PC-3 (cell line): ENCODE data around the gene MPST. TPM values are rescaled to one million over a fixed set of nuclear protein-coding genes. Genes with fewer than 3 reads are reported as not detected.

Source experiments
- ATAC-seq: fragments of 200-7000 bp; cut with Tn5 transposase; 2 replicates; pipeline ENCODE4 v1.9.1; 2020; ENCODE audit warnings: mild to moderate bottlenecking, moderate library complexity
- BruUV-seq: library from RNA; stranded (reverse); fragments of 400-500 nt; replicated peaks from 2 replicates; lab custom pipeline; 2021; lab: Mats Ljungman, UMichigan
- CTCF ChIA-PET: fragments of 300-600 bp; sonication (Branson Sonifier 250); formaldehyde crosslinking; loops from one replicate; lab custom pipeline; 2022; ENCODE audit warnings: antibody characterized with exemption; lab: Charles Lee
- POLR2A ChIA-PET: fragments of 300-600 bp; sonication (Branson Sonifier 250); formaldehyde crosslinking; loops from one replicate; lab custom pipeline; 2022; ENCODE audit warnings: antibody characterized with exemption; ENCODE audit not compliant: unreplicated experiment; lab: Charles Lee
- DNase-seq: peaks from one replicate; pipeline ENCODE4 v3.0.0-alpha.2; 2015
- H2AFZ ChIP-seq: fragments of 300-600 bp; sonication (generic); 2 replicates; pipeline ENCODE4 v1.6.0; 2016; ENCODE audit warnings: antibody characterized with exemption, low read length
- H3F3A ChIP-seq: fragments of 300-600 bp; sonication (generic); one replicate; pipeline ENCODE4 v1.6.0; 2017; ENCODE audit warnings: antibody characterized with exemption, low read length, control low read depth, mild to moderate bottlenecking; ENCODE audit not compliant: unreplicated experiment
- H3K27ac ChIP-seq: fragments of 300-600 bp; sonication (generic); 2 replicates; pipeline ENCODE4 v1.5.1; 2016; ENCODE audit warnings: mild to moderate bottlenecking, low read length
- H3K27me3 ChIP-seq: fragments of 300-600 bp; sonication (generic); 2 replicates; pipeline ENCODE4 v1.6.1; 2016; ENCODE audit warnings: low read length, mixed read lengths
- H3K36me3 ChIP-seq: fragments of 300-600 bp; sonication (generic); 2 replicates; pipeline ENCODE4 v1.6.1; 2016; ENCODE audit warnings: low read depth, mixed run types, low read length, mixed read lengths
- H3K4me1 ChIP-seq: fragments of 300-600 bp; sonication (generic); 2 replicates; pipeline ENCODE4 v1.5.1; 2016; ENCODE audit warnings: low read length; ENCODE audit not compliant: insufficient read depth
- H3K4me2 ChIP-seq: fragments of 300-600 bp; sonication (generic); 2 replicates; pipeline ENCODE4 v1.6.0; 2016; ENCODE audit warnings: low read length
- H3K4me3 ChIP-seq: fragments of 300-600 bp; sonication (generic); 2 replicates; pipeline ENCODE4 v1.5.1; 2016; ENCODE audit warnings: mild to moderate bottlenecking, low read length, mixed read lengths
- H3K79me2 ChIP-seq: fragments of 300-600 bp; sonication (generic); 2 replicates; pipeline ENCODE4 v1.6.1; 2017; ENCODE audit warnings: low read length, mixed read lengths
- H3K9ac ChIP-seq: fragments of 300-600 bp; sonication (generic); 2 replicates; pipeline ENCODE4 v1.6.0; 2016; ENCODE audit warnings: mild to moderate bottlenecking, low read length
- H3K9me2 ChIP-seq: fragments of 300-600 bp; sonication (generic); replicated peaks from 2 replicates; pipeline ENCODE4 v1.6.1; 2016; ENCODE audit warnings: mixed run types, low read length, mixed read lengths
- H3K9me3 ChIP-seq: fragments of 300-600 bp; sonication (generic); 2 replicates; pipeline ENCODE4 v1.6.1; 2016; ENCODE audit warnings: low read length, mixed read lengths
- H4K20me1 ChIP-seq: fragments of 300-600 bp; sonication (generic); 2 replicates; pipeline ENCODE4 v1.6.1; 2016; ENCODE audit warnings: low read length, mixed read lengths
- EZH2 ChIP-seq: fragments of 300-600 bp; sonication (generic); IDR thresholded peaks from one replicate; pipeline ENCODE4 v1.6.1; 2017; ENCODE audit warnings: antibody characterized with exemption, mild to moderate bottlenecking, low read length; ENCODE audit not compliant: unreplicated experiment
- EZH2phosphoT487 ChIP-seq: fragments of 300-600 bp; sonication (generic); IDR thresholded peaks from 2 replicates; pipeline ENCODE4 v1.6.1; 2018; ENCODE audit warnings: mild to moderate bottlenecking, antibody characterized with exemption, low read length, borderline replicate concordance
- intact Hi-C: fragments of 100-400 bp; cut with micrococcal nuclease; formaldehyde crosslinking; loops from 2 replicates; pipeline ENCODE4 v1.9.0; 2023
- total RNA-seq: library from RNA; depleted of rRNA; stranded (reverse); fragments of >200 nt; gene quantifications from 2 replicates; pipeline ENCODE4 v1.2.3, GENCODE V29; 2014
- TF ChIP-seq, protein P1 (sequence below): fragments of 300-600 bp; sonication (generic); conservative IDR thresholded peaks from 2 replicates; pipeline ENCODE4 v1.5.1; 2017; ENCODE audit warnings: antibody characterized with exemption, low read depth, mild to moderate bottlenecking, low read length

MPST gene
- total RNA-seq, 1 experiment from 2014 or later: 97.0 TPM

DNA sequence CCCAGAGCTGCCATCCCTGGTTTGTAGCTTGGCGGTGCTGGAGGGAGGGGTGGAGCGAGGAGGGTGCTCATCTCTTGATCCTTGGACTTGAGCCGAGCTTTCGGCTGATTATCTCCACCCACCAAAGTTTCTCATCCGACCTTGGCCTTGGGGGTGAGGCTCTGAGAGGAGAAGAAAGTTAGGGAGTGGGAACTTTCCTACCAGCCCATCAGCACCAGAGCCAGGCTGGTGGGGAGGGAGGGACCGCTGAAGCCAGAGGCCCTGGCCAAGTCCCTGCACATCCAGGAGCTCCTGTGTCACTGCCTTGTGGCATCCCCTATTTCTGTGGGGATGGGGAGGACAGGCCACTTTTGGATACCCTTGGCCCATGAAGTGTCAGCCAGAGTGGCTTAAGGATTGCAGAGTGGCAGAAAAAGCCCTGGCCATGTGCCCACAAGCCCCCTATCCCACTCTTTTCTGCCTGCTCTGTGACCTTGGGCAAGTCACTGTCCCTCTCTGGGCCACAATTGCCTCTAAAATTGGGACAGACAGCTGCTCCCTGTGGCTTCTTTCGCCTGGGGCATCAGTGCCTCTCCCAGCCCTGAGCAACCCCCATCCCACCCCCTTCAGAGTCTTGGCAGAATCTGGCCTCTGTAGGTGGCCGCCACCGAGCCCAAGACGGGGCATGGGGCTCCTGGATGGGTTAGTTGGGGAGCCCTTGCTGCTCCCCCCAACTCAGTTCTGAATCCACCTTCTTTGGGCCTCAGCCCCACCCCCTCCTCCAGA, 42.3 kb downstream of the MPST start:
- H3K36me3 ChIP-seq: no peaks in the 10 kb centered on the region
- ATAC-seq (no peak), DNase-seq (no peak)
- no peak overlapping the region for H3K4me3 ChIP-seq
- H4K20me1 ChIP-seq: no peaks in the 10 kb centered on the region
- no peaks in the 10 kb centered on the region for H3K4me1 ChIP-seq
- CTCF ChIA-PET: no interaction called here
- no peak for TF ChIP-seq EZH2phosphoT487
- no peak for TF ChIP-seq EZH2
- TF ChIP-seq, protein P1, sequence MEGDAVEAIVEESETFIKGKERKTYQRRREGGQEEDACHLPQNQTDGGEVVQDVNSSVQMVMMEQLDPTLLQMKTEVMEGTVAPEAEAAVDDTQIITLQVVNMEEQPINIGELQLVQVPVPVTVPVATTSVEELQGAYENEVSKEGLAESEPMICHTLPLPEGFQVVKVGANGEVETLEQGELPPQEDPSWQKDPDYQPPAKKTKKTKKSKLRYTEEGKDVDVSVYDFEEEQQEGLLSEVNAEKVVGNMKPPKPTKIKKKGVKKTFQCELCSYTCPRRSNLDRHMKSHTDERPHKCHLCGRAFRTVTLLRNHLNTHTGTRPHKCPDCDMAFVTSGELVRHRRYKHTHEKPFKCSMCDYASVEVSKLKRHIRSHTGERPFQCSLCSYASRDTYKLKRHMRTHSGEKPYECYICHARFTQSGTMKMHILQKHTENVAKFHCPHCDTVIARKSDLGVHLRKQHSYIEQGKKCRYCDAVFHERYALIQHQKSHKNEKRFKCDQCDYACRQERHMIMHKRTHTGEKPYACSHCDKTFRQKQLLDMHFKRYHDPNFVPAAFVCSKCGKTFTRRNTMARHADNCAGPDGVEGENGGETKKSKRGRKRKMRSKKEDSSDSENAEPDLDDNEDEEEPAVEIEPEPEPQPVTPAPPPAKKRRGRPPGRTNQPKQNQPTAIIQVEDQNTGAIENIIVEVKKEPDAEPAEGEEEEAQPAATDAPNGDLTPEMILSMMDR: no peak
- H3F3A ChIP-seq: no peaks in the 10 kb centered on the region
- BruUV-seq: no TSS peak
- no peaks in the 10 kb centered on the region for H3K79me2 ChIP-seq
- intact Hi-C loops: no loop called here
- no peaks in the 10 kb centered on the region for H3K9me3 ChIP-seq
- no peak overlapping the region for H3K4me2 ChIP-seq
- H3K9me2 ChIP-seq: no peaks in the 10 kb centered on the region
- H3K27ac ChIP-seq: no peak overlapping the region
- no peak overlapping the region for H2AFZ ChIP-seq
- H3K27me3 ChIP-seq: no peaks in the 10 kb centered on the region
- POLR2A ChIA-PET: no interaction called here
- H3K9ac ChIP-seq: no peak overlapping the region

DNA sequence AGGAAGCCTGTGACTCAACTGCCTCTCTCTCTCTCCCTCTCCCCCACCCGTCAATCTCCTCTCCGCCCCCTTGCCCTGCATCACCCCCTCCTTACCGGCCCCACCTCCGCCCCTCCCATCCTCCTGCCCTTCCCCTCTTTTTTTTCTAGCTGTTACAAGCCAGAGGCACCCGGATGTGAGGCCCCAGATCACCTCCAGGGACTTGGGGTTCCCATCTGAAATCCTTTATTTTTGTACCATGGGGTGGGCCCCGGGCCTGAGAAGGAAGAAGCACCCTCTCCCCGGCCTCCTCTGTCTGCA, 42.8 kb downstream of the MPST start:
- no peaks in the 10 kb centered on the region for H3K79me2 ChIP-seq
- CTCF ChIA-PET: no interaction called here
- no peaks in the 10 kb centered on the region for H4K20me1 ChIP-seq
- POLR2A ChIA-PET: no interaction called here
- H3F3A ChIP-seq: no peaks in the 10 kb centered on the region
- no peaks in the 10 kb centered on the region for H3K4me1 ChIP-seq
- no peaks in the 10 kb centered on the region for H3K9me2 ChIP-seq
- H3K27me3 ChIP-seq: no peaks in the 10 kb centered on the region
- BruUV-seq: no TSS peak
- no peak overlapping the region for H3K4me2 ChIP-seq
- H2AFZ ChIP-seq: no peak overlapping the region
- ATAC-seq (no peak), DNase-seq (no peak)
- no peak overlapping the region for H3K9ac ChIP-seq
- H3K27ac ChIP-seq: no peak overlapping the region
- no peak overlapping the region for H3K4me3 ChIP-seq
- H3K36me3 ChIP-seq: no peaks in the 10 kb centered on the region
- no peaks in the 10 kb centered on the region for H3K9me3 ChIP-seq
- intact Hi-C loops: no loop called here
- TF ChIP-seq, protein P1: no peak
- no peak for TF ChIP-seq EZH2
- no peak for TF ChIP-seq EZH2phosphoT487

DNA sequence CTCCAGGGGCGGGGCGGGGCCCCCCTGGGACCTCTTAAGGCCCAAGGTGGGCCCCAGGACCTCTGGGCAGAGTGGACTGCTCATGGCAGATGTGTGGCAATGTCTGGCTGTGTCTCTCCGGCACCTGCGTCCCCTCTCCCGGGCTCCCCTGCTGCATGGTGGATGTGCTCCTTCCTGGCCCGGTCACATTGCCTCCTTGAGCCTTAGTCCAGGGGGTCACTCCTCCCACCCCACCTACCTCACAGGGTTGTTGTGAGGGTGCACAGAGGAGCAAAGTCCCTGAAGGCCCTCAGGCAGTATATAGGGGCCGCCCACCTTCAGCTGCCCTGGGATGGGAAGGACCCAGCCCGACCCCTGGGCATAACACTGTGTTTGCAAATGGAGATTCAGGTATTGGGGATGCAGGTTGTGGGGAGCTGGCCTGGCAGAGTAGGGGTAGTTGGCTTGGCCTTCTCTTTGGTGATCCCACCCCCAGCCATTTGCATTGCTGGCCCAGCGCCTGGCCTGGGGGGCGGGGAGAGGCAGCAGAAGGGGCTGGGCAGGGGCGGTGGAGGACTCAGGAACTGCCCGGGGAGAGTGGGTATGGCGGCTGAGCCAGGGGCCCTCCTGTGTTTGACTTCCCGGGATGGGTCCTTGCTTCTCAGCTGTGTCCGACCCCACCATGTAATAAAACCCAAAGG, 43.3 kb downstream of the MPST start:
- no peaks in the 10 kb centered on the region for H3K9me3 ChIP-seq
- no peak for ATAC-seq
- TF ChIP-seq, protein P1: no peak
- TF ChIP-seq EZH2phosphoT487 (no peak), EZH2 (no peak)
- no peak overlapping the region for H3K9ac ChIP-seq
- H4K20me1 ChIP-seq: no peaks in the 10 kb centered on the region
- no peaks in the 10 kb centered on the region for H3K27me3 ChIP-seq
- BruUV-seq: no TSS peak
- no peak overlapping the region for H3K4me3 ChIP-seq
- H3K4me1 ChIP-seq: no peaks in the 10 kb centered on the region
- no peak overlapping the region for H3K27ac ChIP-seq
- no peaks in the 10 kb centered on the region for H3F3A ChIP-seq
- H3K79me2 ChIP-seq: no peaks in the 10 kb centered on the region
- intact Hi-C loops: no loop called here
- no peaks in the 10 kb centered on the region for H3K36me3 ChIP-seq
- H2AFZ ChIP-seq: no peak overlapping the region
- no peaks in the 10 kb centered on the region for H3K9me2 ChIP-seq
- DNase-seq: no peak
- CTCF ChIA-PET: no interaction called here
- no peak overlapping the region for H3K4me2 ChIP-seq
- POLR2A ChIA-PET: no interaction called here
